GM23338 (cell line): ENCODE data around the gene VWA2.

Experiments
- CTCF ChIP-seq, 2 experiments: fragments of 200-600 bp in 1 of 2; sonication (generic) in 1 of 2; conservative IDR thresholded peaks; 2 replicates each; pipeline versions ENCODE4 v1.5.1 to v1.6.1; 2016 to 2017; ENCODE audit warnings: antibody characterized with exemption in 2 of 2, low read depth in 2 of 2, mild to moderate bottlenecking in 2 of 2, moderate library complexity in 1 of 2
- EZH2 ChIP-seq: fragments of 200-600 bp; sonication (generic); IDR thresholded peaks from one replicate; pipeline ENCODE4 v1.8.0; 2017; ENCODE audit warnings: antibody characterized with exemption, mild to moderate bottlenecking, low read depth; ENCODE audit not compliant: unreplicated experiment
- EZH2phosphoT487 ChIP-seq: fragments of 200-600 bp; sonication (generic); IDR thresholded peaks from one replicate; pipeline ENCODE4 v1.8.1; 2018; ENCODE audit warnings: antibody characterized with exemption; ENCODE audit not compliant: unreplicated experiment
- POLR2AphosphoS5 ChIP-seq: IDR thresholded peaks from 2 replicates; pipeline ENCODE4 v1.6.1; 2016; ENCODE audit warnings: antibody characterized with exemption, low read depth
- REST ChIP-seq: IDR thresholded peaks from one replicate; pipeline ENCODE4 v1.6.1; 2018; ENCODE audit warnings: antibody characterized with exemption; ENCODE audit not compliant: unreplicated experiment

- no peak for TF ChIP-seq POLR2AphosphoS5
- no peak for TF ChIP-seq EZH2phosphoT487
- TF ChIP-seq EZH2: no peak
- TF ChIP-seq REST: no peak
- TF ChIP-seq CTCF (conservative IDR thresholded peaks at IDR 0.05; ENCODE audit: low read depth in 2 of 2): no peak
Measured at GRCh38 chr10:114307731-114308130, 68.7 kb downstream of the VWA2 start.
